ENCODE data around the gene SERPINA1.

Gene SERPINA1

GRCh38 chr14:94397289-94398181, 9.1 kb upstream of the SERPINA1 start:
- DNase-seq (ENCODE audit: low read depth in 2 of 2): no peak

GRCh38 chr14:94396628-94397225, 8.3 kb upstream of the SERPINA1 start:
- DNase-seq (ENCODE audit: low read depth in 2 of 2): no peak

GRCh38 chr14:94395888-94396574, 7.6 kb upstream of the SERPINA1 start:
- DNase-seq (ENCODE audit: low read depth in 2 of 2): no peak

DNA sequence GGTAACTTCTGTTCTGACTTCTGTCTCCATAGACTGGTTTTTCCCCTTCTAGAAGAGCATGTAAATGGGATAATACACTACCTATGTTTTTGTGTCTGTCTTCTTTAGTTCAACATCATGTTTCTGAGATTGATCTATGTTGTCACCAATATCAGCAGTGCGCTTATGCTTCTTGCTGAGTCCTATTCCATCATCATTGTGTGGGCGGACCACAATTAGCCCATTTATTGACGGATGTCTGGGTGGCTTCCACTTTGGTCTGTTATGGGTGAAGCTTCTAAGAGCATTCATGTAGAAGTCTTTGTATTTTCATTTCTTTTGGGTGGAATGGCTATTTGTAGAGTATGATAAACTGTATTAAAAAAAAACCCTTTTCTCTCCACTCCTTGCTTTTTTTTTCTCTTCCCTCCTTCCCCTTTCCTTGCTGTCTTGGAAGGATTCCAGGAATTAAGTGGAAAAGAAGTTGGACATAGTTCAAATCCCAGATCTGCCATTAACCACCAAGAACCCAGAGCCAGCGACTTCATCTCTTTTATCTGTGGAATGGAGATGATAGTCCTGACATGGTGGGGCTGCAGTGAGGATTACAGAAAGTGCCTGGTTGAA, 7.0 kb upstream of the SERPINA1 start:
- no peak for DNase-seq (ENCODE audit: low read depth in 2 of 2)

GRCh38 chr14:94394581-94395207, 6.3 kb upstream of the SERPINA1 start:
- DNase-seq (ENCODE audit: low read depth in 2 of 2): no peak

DNA sequence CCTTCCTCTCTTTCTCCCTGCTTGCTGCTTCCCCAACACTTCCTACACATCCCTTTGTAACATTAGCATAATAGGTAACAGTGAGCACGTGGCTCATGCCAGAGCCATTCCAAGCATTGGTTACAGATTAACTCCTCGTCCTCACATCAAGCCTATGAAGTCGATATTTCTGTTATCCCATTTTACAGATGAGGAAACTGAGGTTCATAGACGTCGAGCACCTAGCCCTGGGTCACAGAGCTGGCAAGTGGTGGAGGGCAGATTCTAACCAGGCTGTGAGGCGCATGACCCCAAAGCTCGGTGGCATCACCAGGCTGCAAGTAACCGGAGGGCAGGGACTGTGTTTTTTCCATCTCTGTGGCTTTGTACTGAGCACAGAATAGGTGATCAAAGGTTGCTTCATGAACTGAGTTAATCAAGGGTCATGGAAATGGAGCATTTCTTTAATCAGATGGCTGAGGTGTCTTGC, 5.7 kb upstream of the SERPINA1 start:
- DNase-seq (ENCODE audit: low read depth in 2 of 2): no peak

DNA sequence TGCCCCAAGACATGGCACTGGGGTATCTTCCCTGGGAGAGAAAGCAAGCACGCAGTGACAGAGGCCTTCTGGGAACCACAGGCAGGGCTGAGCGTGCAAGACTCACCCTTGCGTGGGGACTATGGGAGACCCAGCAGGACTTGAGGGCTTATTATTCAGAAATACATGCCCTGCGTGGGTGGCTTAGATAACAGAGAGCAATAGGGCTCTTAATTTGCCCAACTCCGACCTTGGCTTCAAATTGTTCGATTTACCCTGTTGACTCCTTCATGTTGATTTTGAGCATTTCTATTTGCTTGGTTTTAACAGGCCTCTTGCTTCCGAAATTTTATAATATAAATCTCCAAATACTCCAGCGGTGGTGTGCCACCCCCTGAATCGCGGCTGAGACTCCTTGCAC, 5.1 kb upstream of the SERPINA1 start:
- no peak for DNase-seq (ENCODE audit: low read depth in 2 of 2)

GRCh38 chr14:94392510-94392935, 4.1 kb upstream of the SERPINA1 start:
- no peak for DNase-seq (ENCODE audit: low read depth in 2 of 2)

DNA sequence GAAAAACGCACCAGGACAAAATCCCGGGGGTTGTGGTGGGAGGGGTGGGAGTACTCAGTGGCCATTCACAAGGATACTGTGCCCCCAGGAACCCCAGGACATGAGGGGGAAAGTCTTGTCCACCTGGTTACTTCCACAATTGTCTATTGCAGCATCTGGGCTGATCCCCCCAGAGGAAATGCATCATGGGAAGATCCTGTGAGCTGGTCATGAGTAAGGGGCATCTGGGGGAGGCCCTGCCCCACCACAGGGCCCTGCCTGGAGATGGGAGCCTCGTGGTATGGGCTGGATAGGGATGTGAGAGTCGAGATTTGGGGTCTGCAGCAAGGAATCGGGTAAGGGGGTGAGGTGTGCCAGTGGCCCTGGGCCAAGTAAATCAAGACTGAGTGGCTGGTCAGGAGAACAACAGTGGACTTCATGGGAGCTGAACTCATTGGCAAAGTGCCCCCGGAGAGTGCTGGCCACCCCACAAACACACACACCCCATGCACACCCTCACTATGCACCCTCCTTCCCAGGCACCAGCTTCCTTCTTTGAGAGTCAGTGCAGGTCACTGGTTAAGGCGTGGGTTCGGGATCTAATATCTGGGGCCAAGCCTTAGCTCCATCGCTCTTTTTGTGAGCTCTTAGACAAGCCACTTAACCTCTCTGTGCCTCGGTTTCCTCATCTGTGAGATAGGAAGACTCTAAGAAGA, 3.0 kb upstream of the SERPINA1 start:
- no peak for DNase-seq (ENCODE audit: low read depth in 2 of 2)

- DNase-seq (ENCODE audit: low read depth in 2 of 2): no peak
Observed at GRCh38 chr14:94390372-94391086, 2.1 kb upstream of the SERPINA1 start.

DNA sequence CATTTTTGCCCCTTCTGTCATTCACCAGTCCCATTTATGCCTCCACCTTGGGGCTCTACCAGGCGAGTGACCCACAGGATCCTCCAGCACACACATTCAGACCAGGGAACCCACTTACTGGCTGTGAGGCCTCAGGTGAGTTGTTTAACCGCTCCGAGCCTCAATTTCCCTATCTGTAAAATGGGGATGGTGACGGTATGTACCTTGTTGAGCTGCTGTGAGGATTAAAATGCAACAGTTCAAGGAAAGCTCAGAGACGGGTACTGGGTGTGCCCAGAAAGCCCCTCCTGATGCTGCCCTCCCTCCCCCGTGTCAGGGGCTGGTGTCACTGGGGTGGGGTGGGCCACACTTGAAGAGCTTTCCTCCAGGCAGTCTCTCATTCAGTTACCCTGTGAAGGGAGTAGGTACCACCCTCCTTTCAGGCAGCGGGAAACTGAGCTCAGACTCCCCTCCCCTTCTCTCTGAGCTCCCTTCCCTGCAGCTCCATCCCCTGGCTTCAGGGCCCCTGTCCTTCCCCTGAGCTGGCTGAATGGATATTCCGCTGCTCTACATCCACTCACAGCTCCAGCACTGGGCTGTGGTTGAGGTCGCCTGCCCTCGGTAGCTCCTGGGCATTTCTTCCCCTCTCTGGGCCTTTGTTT, 1.4 kb upstream of the SERPINA1 start:
- no peak for DNase-seq (ENCODE audit: low read depth in 2 of 2)

- DNase-seq (ENCODE audit: low read depth in 2 of 2): no peak
Observed at GRCh38 chr14:94389104-94389469, 685 bp upstream of the SERPINA1 start.

DNA sequence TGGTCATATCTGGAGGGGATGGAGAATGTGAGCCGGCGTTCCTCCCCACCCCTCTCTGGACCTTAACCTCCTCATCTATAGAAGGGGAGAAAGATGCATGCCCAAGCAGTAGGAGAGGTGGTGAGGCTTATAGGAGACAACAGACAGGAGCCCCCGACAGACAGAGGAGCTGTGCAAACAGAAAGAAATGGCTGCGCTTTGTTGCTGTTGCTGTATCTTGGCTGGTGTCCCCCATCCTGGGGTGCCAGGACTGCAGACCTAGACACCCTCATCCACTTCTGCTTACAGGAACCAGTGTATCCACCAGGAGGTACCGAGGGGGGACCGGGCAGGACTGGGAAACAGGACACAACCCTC, 397 bp downstream of the SERPINA1 start:
- no peak for DNase-seq (ENCODE audit: low read depth in 2 of 2)

DNA sequence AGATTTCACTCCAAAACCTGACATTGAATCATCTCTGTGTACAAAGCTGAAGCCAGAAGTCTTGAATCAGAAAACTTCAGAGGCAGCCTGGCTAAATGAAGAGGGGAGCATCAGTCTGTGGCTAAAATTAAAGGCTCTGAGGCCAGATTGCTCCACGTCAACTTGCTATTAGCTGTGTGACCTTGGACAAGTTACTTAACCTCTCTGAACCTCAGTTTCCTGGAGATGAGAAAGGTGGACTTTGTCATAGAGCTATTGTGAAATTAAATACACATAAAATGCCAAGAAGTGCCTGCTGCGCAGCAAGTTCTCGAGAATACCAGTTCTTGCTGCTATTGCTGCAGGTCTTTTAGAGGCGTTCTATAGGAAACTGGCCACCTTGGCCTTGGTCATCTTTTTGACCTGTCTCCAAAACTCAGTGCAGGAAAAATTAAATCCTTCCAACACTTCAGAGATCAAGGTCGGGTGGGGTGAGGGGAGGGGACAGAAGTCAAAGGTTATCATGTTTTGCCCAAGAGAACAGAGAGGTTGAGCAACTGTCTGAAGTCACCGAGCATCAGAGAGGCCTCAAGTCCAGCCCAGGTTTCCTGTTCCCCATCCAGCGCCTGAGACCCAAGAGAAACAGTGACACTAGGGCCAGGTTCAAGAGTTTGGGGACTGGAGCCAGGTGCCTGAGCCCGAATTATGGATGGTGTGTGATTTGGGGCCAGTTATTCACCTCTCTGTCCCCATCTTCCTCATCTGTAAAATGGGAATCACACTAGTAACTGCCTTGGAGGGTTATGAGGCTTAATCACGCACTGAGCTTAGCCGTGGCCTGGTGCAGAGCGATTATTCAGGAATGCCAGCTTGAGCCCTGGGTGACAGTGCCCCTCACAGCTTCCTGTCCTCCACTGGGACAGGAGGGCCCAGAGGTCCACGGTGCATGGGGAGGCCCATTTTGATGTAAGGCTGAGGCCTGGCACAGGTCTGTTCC, 1.1 kb downstream of the SERPINA1 start:
- DNase-seq (ENCODE audit: low read depth in 2 of 2): no peak

GRCh38 chr14:94386085-94387031, 2.0 kb downstream of the SERPINA1 start:
- no peak for DNase-seq (ENCODE audit: low read depth in 2 of 2)

DNA sequence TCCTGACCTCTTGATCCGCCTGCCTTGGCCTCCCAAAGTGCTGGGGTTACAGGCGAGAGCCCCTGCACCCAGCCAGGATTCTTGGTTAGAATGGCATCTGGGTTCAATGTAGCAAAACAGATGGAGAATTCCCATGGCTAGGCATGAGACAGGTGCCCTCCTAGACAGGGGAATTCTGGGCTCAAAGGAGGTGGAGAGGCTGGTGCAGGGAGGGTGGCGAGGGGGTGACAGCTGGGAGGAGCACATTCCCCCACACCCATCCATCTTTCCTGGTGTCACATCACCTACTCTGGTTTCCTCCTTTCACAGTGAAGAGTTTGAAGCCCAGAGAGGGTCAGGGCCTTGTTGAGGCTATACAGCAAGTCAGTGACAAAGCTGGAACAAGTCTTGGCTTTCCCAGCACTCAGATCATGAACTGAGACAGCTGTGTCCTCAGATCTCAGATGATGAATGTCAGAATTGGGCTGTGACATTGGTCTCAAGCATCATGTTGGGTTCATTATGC, 2.8 kb downstream of the SERPINA1 start:
- DNase-seq (ENCODE audit: low read depth in 2 of 2): no peak

DNA sequence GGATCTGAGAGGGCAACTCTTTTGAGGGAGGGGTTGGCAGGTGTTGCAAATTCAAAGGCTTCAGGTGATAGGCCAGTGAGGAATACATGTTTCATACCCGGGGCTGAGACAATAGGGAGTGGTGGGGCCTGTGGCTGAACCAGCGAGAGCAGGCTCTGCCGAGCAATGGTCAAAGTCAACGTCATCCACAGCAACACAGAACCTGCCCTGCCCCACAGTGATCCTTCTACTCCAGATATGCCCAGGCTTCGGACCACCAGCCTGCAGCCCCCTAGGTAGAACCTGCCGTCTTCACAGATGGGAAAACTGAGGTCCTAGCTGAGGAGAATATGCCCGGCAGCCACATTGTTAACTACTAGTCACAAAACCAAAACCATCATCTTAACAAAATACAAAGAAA, 4.1 kb downstream of the SERPINA1 start:
- DNase-seq (ENCODE audit: low read depth in 2 of 2): no peak

DNA sequence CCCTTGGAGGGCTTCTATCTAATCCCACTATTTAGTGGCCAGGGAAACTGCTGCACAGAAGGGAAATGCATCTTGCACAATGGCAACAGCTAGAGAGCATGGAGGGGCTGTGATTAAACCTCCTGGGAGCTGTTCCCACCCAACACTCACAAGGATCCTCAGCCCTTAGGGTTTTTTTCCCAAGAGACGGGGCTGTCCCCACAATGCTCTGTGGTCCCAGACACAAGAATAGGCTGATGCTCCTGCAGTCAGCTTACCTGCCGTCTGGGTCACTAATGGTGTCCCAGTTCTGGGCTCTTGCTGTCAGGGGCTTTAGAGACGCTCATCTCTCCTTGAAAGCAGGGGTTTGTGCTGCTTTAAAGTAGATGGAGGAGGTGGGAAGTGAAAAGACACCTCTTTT, 4.6 kb downstream of the SERPINA1 start:
- DNase-seq (ENCODE audit: low read depth in 2 of 2): no peak
